ENCODE results near the gene SHC3.

- TF ChIP-seq CTCF (IDR thresholded peaks at IDR 0.05) = no peak
- no peak for TF ChIP-seq POLR2A (IDR thresholded peaks at IDR 0.05)
These were observed 191.8 kb downstream of the SHC3 start for GRCh38 chr9:88986776-88987175.
